LoVo (cell line): ENCODE results near the gene TYROBP.
"Not testable (repeated sequence)": the region's sequence is repeated elsewhere in the genome, so short reads cannot be mapped to it uniquely, and the experiment has no call there.

Source experiments
- DNase-seq: peaks from one replicate; pipeline ENCODE4 v3.0.0-alpha.2; 2016; ENCODE audit warnings: low spot score

TYROBP gene

GRCh38 chr19:35899547-35900214 lies 8.4 kb downstream of the TYROBP start:
- DNase-seq: peak; percentile 82

GRCh38 chr19:35898499-35898809 lies 9.6 kb downstream of the TYROBP start:
- DNase-seq: no peak

DNA sequence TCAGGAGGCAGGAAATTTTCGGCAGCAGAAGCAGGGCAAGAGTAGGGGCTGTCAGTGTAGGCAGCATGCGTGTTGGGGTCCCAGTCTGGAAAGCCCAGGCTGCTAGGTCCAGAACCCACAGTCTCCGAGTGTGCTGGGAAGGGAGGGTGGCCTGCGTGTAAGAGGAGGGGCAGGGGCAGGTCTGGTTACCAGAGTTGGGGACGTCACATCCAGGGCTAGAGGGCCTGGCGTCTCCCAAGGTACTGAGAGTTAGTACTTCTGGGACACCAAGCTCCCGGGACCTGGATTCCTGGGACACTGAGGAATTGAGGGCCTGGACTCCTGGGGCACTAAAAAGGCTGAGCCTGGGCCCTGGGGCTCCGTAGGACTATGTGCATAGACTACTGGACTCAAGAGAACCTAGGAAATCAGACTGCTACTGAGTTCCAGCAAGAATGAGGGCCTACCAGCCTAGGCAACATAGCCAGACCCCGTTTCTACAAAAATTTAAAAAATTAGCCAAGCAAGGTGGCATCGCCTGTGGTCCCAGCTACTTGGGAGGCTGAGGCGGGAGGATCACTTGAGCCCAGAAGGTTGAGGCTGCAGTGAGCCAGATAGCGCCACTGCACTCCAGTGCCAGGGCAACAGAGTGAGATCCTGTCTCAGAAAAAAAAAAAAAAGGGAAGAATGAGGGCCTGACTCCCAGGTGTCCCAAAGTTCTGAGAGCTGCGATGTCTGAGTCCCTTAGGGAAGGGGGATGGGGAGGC lies 10.2 kb downstream of the TYROBP start:
- no peak for DNase-seq

DNA sequence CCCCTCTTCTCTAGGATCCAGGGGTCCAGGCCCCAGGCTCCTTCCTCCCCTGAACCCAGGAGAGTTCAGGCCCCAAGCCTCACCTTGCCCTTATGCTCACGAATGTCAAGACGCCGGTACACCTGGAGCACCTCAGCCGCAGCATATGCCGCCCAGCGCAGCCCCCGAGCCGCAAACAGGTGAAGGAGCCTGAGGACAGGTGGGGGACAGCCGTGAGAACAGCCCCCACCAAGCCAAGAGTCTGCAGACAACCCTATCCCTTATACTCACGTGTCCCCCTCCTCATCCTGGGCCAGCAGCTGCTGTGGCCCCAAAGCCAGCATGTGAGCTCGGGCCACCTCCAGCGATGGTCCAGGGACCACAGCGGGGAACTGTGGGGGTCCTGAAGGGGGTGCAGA lies 11.5 kb downstream of the TYROBP start:
- no peak for DNase-seq

- no peak for DNase-seq
Measured at GRCh38 chr19:35895911-35896642, 12.0 kb downstream of the TYROBP start.

GRCh38 chr19:35894342-35894741 lies 13.8 kb downstream of the TYROBP start:
- no peak for DNase-seq

GRCh38 chr19:35891819-35892218 lies 16.3 kb downstream of the TYROBP start:
- DNase-seq: not testable (repeated sequence)

DNA sequence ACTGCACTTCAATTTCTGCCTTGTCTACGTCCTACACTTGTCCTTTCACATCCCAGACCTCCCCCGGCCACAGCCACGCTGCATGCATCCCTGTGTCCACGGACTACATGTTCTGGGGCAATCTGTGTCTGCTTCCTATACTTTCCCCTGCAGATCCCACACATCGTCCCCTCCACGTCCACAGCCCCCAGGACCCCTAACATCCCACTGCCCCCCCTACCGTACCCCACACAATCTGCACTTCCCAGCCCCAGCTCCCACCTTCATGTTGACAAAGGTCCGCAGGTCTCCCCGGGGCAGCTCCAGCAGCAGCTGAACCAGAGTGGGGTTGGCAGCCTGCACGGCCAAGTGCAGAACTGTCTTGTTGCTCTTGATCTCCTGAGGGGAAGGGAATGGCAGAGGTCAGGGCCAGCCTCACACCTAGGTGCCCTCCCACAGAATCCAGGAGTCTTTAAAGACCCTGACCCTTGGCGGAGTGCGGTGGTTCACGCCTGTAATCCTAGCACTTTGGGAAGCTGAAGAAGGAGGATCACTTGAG lies 17.9 kb downstream of the TYROBP start:
- no peak for DNase-seq

- no peak for DNase-seq
Measured at GRCh38 chr19:35889370-35890112, 18.6 kb downstream of the TYROBP start.

DNA sequence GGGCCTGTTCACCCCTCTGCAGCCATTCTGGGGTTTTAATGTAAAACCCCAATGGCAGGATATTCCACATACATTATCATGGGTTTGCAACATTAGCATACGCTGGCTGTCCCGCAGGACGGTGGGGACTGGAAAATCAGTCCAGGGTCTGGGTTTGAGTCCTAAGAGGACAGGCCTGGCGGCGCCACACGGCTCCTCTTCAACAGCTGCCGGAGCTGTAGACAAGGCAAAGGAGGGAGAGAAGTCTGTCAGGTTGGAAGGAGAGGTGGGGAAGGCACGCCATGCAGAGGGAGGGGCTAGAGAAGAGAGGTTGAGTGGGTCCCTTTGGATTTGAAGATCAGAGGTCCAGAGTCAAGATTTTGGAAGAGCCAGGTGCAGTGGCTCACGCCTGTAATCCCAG lies 19.7 kb downstream of the TYROBP start:
- DNase-seq: no peak

- no peak for DNase-seq
Measured at GRCh38 chr19:35887197-35887596, 20.9 kb downstream of the TYROBP start.

GRCh38 chr19:35885904-35886303 lies 22.2 kb downstream of the TYROBP start:
- DNase-seq: no peak

GRCh38 chr19:35885225-35885738 lies 22.8 kb downstream of the TYROBP start:
- no peak for DNase-seq

DNA sequence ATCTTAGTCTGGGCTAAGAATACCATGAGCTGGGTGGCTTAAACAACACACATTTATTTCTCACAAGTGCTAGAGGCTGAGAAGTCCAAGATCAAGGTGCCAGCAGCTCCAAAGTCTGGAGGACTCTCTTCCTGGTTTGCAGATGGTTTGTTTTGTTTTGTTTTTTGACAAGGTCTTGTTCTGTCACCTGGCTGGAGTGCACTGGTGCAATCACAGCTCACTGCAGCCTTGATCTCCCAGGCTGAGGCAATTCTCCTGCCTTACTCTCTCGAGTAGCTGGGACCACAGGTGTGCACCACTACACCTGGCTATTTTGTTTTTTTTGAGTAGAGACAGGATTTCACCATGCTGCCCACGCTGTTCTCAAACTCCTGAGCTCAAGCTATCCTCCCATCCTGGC lies 24.2 kb downstream of the TYROBP start:
- DNase-seq: no peak

DNA sequence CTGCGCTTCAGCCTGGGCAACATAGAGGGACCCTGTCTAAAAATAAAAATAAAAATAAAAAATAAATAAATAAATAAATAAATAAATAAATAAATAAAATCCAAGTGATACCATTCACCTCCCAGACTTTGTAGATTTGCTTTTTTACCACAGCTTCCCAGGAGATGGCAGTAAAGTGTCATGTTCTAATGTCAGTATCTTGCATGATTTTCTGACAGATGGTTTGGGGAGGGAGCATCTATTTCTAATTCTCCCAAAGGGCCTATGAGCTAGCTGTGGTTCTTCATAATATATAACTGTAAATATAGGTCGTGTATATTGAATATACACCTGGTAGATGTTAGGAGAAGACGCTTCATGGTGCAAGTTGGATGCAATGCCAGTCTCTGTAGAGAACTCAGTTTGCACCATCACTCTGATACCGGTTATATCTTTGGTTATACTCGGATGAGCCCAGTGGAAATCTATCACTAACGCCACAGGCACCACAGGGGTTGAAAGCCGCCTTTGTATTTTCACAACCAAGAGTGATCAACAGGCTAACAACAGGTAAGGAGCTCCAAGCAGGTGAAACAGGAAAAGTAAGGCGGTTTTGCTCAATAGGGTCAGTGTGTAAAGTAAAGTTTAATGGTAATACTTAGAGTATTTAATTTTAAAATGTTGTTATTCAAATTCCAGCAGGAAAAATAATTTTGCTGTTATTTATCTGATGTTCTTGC lies 25.8 kb downstream of the TYROBP start:
- peak; percentile 43 for DNase-seq

- peak; percentile 84 for DNase-seq
Measured at GRCh38 chr19:35879770-35880317, 28.3 kb downstream of the TYROBP start.

- no peak for DNase-seq
Measured at GRCh38 chr19:35879068-35879467, 29.0 kb downstream of the TYROBP start.

DNA sequence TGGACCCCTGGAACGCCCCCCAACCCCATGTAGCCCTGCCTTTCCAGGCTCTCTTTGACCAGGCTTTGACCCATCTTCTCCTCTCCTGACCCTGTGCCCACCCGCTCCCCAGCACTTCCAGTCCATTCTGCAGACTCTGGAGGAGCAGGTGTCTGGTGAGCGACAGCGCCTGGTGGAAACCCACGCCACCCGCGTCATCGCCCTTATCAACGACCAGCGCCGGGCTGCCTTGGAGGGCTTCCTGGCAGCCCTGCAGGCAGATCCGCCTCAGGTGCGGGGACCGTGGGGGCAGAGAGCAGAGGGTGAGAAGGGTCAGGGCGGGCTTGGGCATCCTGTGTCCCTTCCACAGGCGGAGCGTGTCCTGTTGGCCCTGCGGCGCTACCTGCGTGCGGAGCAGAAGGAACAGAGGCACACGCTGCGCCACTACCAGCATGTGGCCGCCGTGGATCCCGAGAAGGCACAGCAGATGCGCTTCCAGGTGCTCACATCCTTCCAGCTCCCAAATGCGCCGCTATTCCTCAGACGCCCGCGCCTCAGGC lies 33.6 kb downstream of the TYROBP start:
- no peak for DNase-seq

- DNase-seq: no peak
Measured at GRCh38 chr19:35872180-35872579, 35.9 kb downstream of the TYROBP start.

DNA sequence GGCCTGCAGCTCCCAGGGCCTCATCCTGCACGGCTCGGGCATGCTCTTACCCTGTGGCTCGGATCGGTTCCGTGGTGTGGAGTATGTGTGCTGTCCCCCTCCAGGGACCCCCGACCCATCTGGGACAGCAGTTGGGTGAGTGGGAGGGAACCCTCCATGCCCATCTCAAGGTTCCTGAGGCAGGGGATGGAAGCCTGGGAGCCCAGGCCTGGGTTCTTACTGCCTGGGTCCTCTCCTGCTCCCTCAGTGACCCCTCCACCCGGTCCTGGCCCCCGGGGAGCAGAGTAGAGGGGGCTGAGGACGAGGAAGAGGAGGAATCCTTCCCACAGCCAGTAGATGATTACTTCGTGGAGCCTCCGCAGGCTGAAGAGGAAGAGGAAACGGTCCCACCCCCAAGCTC lies 36.5 kb downstream of the TYROBP start:
- DNase-seq: no peak

DNA sequence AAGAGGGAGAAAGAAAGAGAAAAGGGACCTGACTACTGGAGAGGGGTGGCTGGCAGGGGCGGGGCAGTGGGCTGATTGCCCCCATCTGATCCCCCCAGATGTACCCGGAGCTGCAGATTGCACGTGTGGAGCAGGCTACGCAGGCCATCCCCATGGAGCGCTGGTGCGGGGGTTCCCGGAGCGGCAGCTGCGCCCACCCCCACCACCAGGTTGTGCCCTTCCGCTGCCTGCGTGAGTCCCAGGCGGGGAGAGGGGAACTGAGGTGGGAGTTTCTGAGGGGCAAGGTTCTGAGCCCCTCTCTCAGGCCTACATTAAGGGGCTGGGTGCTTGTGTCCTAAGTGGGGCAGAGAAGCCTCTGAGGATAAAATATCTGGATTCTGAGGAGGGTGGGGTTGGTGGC lies 37.3 kb downstream of the TYROBP start:
- DNase-seq: no peak
